Measurements from ENCODE around the gene METTL25.

METTL25 gene

GRCh38 chr12:82461393-82461792 lies 103.1 kb downstream of the METTL25 start:
- DNase-seq, result no peak
- intact Hi-C loops (cut with DNase I), result no loop called here

- intact Hi-C loops (cut with DNase I), result no loop called here
- DNase-seq, result no peak
Measured at GRCh38 chr12:82461836-82462235, 103.5 kb downstream of the METTL25 start.

GRCh38 chr12:82468563-82468962 lies 110.2 kb downstream of the METTL25 start:
- no peak for DNase-seq
- intact Hi-C loops (cut with DNase I), result no loop called here

GRCh38 chr12:82470906-82471512 lies 112.7 kb downstream of the METTL25 start:
- DNase-seq, result no peak
- intact Hi-C loops (cut with DNase I), result no loop called here

- DNase-seq, result peak in 1 of 10 donors; percentile 27
- intact Hi-C loops (cut with DNase I), result no loop called here
Measured at GRCh38 chr12:82473111-82473754, 114.9 kb downstream of the METTL25 start.

- intact Hi-C loops (cut with DNase I), result no loop called here
- DNase-seq, result no peak
Measured at GRCh38 chr12:82474181-82474797, 116.0 kb downstream of the METTL25 start.

- no peak for DNase-seq
- intact Hi-C loops (cut with DNase I), result no loop called here
Measured at GRCh38 chr12:82474798-82475184, 116.5 kb downstream of the METTL25 start.

GRCh38 chr12:82475211-82475610 lies 116.9 kb downstream of the METTL25 start:
- DNase-seq, result no peak
- intact Hi-C loops (cut with DNase I), result no loop called here

- DNase-seq, result no peak
- intact Hi-C loops (cut with DNase I), result no loop called here
Measured at GRCh38 chr12:82476511-82476910, 118.2 kb downstream of the METTL25 start.

GRCh38 chr12:82479511-82479910 lies 121.2 kb downstream of the METTL25 start:
- DNase-seq, result no peak
- intact Hi-C loops (cut with DNase I), result no loop called here

GRCh38 chr12:82480606-82481005 lies 122.3 kb downstream of the METTL25 start:
- intact Hi-C loops (cut with DNase I), result no loop called here
- DNase-seq, result no peak

GRCh38 chr12:82481954-82482353 lies 123.6 kb downstream of the METTL25 start:
- no peak for DNase-seq
- intact Hi-C loops (cut with DNase I), result no loop called here

- DNase-seq, result no peak
- intact Hi-C loops (cut with DNase I), result no loop called here
Measured at GRCh38 chr12:82486524-82487235, 128.4 kb downstream of the METTL25 start.

GRCh38 chr12:82504409-82504808 lies 146.1 kb downstream of the METTL25 start:
- DNase-seq, result no peak
- intact Hi-C loops (cut with DNase I), result no loop called here

- DNase-seq, result no peak
- intact Hi-C loops (cut with DNase I), result no loop called here
Measured at GRCh38 chr12:82505150-82505549, 146.8 kb downstream of the METTL25 start.

- intact Hi-C loops (cut with DNase I), result no loop called here
Measured at GRCh38 chr12:82507686-82508085, 149.4 kb downstream of the METTL25 start.

GRCh38 chr12:82510386-82510785 lies 152.1 kb downstream of the METTL25 start:
- DNase-seq, result no peak
- intact Hi-C loops (cut with DNase I), result no loop called here

More at GRCh38 chr12:82507686-82508085, 149.4 kb downstream of the METTL25 start:
- DNase-seq, result no peak

GRCh38 chr12:82514880-82515279 lies 156.6 kb downstream of the METTL25 start:
- intact Hi-C loops (cut with DNase I), result no loop called here
- no peak for DNase-seq

GRCh38 chr12:82515652-82516051 lies 157.3 kb downstream of the METTL25 start:
- intact Hi-C loops (cut with DNase I), result no loop called here
- no peak for DNase-seq

GRCh38 chr12:82517027-82517426 lies 158.7 kb downstream of the METTL25 start:
- intact Hi-C loops (cut with DNase I), result no loop called here
- no peak for DNase-seq

GRCh38 chr12:82517808-82518207 lies 159.5 kb downstream of the METTL25 start:
- intact Hi-C loops (cut with DNase I), result no loop called here
- peak in 1 of 10 donors; percentile 36 for DNase-seq
